RWPE1 (cell line): Measurements from ENCODE around the gene POLR1E.
A peak's percentile ranks its signal among the peaks of the same experiment; 100 is the strongest.

Experiments used
- CTCF ChIA-PET: fragments of 350-600 bp; sonication (Branson Sonifier 250); formaldehyde crosslinking; extraction: SDS; loops from one replicate; lab custom pipeline; 2021; lab: Yijun Ruan, JAX
- POLR2A ChIA-PET: fragments of 400-600 bp; formaldehyde crosslinking; extraction: SDS; loops from one replicate; lab custom pipeline; 2020; ENCODE audit warnings: antibody characterized with exemption; ENCODE audit not compliant: low non-redundant PET; lab: Yijun Ruan, JAX
- DNase-seq: peaks from one replicate; pipeline ENCODE4 v3.0.0; 2012; ENCODE audit warnings: low spot score
- H3K27ac ChIP-seq: fragments of 450-650 bp; 2 replicates; pipeline ENCODE4 v1.5.1; 2017
- CTCF ChIP-seq: fragments of 450-650 bp; conservative IDR thresholded peaks from 2 replicates; pipeline ENCODE4 v1.5.1; 2017; ENCODE audit warnings: low read depth, mild to moderate bottlenecking

The POLR1E gene

DNA sequence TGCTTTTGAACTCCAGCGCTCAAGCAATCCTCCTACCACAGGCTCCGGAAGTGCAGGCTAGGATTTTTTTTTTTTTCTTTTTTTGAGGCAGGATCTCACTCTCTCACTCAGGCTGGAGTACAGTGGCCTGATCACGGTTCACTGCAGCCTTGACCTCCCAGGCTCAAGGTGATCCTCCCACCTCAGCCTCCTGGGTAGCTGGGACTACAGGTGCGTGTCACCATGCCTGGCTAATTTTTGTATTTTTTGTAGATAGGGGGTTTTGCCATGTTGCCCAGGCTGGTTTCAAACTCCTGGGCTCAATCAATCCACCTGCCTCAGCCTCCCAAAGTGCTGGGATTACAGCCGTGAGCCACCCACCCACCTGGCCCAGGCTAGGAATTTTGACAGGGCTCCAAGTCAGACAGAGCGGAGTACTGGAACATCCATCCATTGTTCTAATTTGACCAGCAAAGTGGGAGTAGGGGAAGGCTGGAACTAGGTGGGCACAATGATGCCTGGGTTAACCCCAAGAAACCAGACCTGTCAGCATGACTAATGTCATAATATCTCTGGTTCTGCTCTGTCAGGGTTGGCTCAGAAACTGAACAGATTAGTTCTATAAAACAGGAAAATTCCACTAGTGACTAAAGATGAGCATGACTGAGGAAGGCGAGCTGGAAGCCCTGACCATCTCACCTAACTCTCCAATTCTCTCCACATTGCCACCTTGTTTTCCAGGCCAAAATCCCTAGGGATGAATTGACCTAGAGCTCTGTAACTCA lies 29.7 kb upstream of the POLR1E start:
- no peak overlapping the region for H3K27ac ChIP-seq
- no peak for DNase-seq
- ChIA-PET POLR2A (interaction anchor here (1.1 kb wide), 1 partner anchor 33 kb away, joined by 4 read pairs; no protein-coding TSS in a partner anchor), CTCF (no interaction called here)
- no peak for TF ChIP-seq CTCF

- H3K27ac ChIP-seq: no peak overlapping the region
- no peak for TF ChIP-seq CTCF
- no peak for DNase-seq
- ChIA-PET CTCF (no interaction called here), POLR2A (no interaction called here)
These were observed 28.9 kb upstream of the POLR1E start for GRCh38 chr9:37456817-37457216.

DNA sequence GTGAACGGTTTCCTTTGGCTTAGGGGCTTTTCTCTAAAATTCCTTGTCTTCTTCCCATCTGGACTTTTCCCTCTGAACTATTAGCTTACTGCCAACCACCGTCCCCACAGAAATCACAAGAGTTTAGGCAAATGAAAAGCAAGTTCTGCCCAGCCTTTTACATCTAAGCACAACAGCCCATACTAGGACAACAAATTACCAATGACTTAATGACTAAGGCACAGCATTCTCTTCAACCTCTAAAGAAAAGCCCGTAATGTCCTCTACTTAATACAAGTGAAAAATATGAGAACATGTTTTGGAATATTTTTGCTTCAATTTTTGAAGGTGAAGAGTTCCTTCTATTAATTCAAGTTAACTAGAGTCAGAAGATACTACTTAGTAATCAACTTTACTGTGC lies 21.7 kb upstream of the POLR1E start:
- H3K27ac ChIP-seq: peak overlapping the region; percentile 99
- TF ChIP-seq CTCF: no peak
- CTCF ChIA-PET: interaction anchor here (0.6 kb wide), 1 partner anchor 28 kb away, joined by 3 read pairs; no protein-coding TSS in a partner anchor
- POLR2A ChIA-PET: no interaction called here
- DNase-seq: no peak

- peak; percentile 71 for DNase-seq
- CTCF ChIA-PET: interaction anchor here (0.6 kb wide), 1 partner anchor 28 kb away, joined by 3 read pairs; no protein-coding TSS in a partner anchor
- peak overlapping the region; percentile 99 for H3K27ac ChIP-seq
These were observed 21.1 kb upstream of the POLR1E start for GRCh38 chr9:37464426-37465248.

DNA sequence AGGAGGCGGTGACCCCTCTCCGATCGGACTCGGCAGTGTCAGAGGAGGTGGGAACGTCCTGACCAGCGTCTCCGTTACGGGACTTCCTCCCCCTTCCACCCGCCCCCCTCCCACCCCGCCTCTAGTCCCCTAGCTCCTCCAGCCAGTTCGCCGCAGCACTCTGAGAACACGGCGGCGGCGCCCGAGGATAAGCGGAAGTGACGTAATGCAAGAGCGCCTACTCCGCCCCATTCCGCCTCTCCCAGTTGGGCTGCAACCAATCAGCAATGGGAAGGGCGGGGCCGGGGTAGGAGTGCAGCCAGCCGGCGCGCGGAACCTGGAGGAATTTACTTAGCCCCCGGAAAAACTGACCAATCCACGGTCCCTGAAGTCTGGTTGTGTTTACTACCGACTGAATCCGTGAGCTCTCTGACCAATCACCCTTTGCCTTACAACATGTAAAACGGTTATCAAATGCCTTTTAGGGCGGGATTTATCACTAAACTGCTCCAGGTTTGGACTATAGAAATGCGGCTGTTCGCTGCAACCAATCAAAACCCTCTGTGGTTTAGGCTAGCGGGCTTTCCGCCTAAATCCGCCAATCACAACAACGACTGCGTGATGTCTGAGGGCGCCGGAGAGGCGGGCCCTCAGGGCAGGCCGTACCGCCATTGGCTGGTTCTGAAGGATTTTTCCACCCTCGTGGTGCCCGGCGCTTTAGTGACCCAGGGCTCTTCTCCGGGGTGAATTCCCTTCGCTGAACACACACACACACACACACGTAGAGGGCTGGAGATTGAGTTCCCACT lies 20.3 kb upstream of the POLR1E start, which contains the start of gene ZBTB5:
Gene ZBTB5, minus strand, starts transcription at position 202 of the 788 bp plus-strand sequence. CDS start 22,899 bp downstream, outside the sequence.
- peak within 1 kb of the TSS; percentile 99 for H3K27ac ChIP-seq
- DNase-seq: peak; percentile 99
- ChIA-PET POLR2A (interaction anchor here (0.7 to 1.3 kb wide), 2 partner anchors 20 to 919 kb away, joined by 3 read pairs; partner anchors contain the start of gene POLR1E), CTCF (interaction anchor here (0.6 kb wide), 1 partner anchor 270 kb away, joined by 3 read pairs; no protein-coding TSS in a partner anchor)
- TF ChIP-seq CTCF: no peak

More at GRCh38 chr9:37464426-37465248, 21.1 kb upstream of the POLR1E start:
- POLR2A ChIA-PET: interaction anchor here (1.3 kb wide), 1 partner anchor 21 kb away, joined by 3 read pairs; the partner anchor contains the start of gene POLR1E
- TF ChIP-seq CTCF: no peak
